GM18873 (cell line): ENCODE results near the gene TEDC2.

Experiments
- ATAC-seq: cut with Tn5 transposase; IDR thresholded peaks from one replicate; pipeline ENCODE4 v1.9.1; 2021; ENCODE audit warnings: mild to moderate bottlenecking, moderate library complexity, moderate number of reproducible peaks; ENCODE audit not compliant: unreplicated experiment, low FRiP score

TEDC2 gene

GRCh38 chr16:2508722-2509400 lies 49.0 kb downstream of the TEDC2 start:
- ATAC-seq, result no peak

- ATAC-seq, result no peak
These were observed 51.4 kb downstream of the TEDC2 start for GRCh38 chr16:2511128-2511800.

GRCh38 chr16:2511996-2512734 lies 52.3 kb downstream of the TEDC2 start:
- ATAC-seq, result no peak

- ATAC-seq, result no peak
These were observed 53.0 kb downstream of the TEDC2 start for GRCh38 chr16:2512735-2513404.

- ATAC-seq, result peak; percentile 40
These were observed 53.8 kb downstream of the TEDC2 start, which contains the start of gene ATP6V0C for GRCh38 chr16:2513405-2514332. ATP6V0C (plus strand) TSS chr16:2513952; CDS start chr16:2514104, 152 bp downstream.
